Activated CD8-positive, alpha-beta memory T cell treated with anti-CD3 and anti-CD28 coated beads for 48 hours (primary cell): ENCODE measurements around the gene PARK7.
"Not testable (repeated sequence)": the region's sequence is repeated elsewhere in the genome, so short reads cannot be mapped to it uniquely, and the experiment has no call there.

Experiments
- DNase-seq, 3 experiments: peaks; one replicate each; pipeline ENCODE4 v3.0.0-alpha.2; 2020; ENCODE audit warnings: low read depth in 2 of 3, low spot score in 2 of 3

Gene PARK7

DNA sequence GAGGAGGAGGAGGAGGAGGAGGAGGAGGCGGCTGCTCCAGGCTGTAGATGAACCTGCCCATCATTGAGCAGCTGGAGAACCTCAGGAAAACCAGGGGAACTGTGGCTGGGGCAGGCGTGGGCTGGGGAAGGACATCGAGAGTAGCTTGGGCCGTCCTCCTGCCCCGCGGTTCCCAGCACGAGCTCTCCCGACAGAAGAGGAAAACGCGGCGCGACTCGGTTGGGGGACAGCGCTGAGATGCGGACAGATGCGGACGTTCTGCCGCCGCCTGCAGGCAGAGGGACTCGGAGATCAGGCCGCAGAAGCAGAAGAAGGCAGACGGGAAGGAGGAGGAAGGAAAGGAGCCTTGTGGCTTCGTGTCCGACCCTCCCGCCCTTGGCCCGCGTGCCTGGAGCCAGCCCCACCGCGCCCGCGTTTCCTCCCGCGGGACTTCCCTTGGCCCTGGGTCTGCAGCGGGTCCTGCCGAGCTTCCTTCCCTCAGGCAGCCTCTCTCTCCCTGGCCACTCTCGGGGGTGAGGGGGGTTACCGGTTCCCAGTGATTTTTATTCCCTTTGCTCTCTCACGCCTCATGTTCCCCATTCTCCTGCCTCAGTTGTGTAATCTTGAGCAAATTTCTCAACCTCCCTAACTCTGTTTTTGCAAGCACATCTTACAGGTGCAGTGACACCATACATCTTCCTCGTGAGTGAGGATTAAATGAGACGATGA is 19.1 kb upstream of the PARK7 start:
- DNase-seq, result no peak

DNA sequence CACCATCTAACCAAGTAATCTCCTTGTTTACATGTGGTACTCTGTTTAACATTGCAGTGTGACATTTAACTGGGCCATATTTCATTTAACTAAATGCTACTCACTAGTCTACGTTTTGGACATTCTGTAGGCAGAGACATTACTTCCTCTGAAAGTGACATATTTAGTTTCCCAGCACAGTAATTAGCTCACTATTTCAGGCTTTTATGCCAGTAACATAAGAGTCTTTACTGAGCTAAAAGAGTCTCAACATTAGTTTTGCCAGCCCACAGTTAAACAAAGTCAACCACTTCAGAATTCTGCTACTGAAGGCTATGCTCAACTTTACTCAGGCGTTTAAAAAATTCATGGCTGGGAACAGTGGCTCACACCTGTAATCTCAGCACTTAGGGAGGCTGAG is 18.3 kb upstream of the PARK7 start:
- DNase-seq, result no peak

DNA sequence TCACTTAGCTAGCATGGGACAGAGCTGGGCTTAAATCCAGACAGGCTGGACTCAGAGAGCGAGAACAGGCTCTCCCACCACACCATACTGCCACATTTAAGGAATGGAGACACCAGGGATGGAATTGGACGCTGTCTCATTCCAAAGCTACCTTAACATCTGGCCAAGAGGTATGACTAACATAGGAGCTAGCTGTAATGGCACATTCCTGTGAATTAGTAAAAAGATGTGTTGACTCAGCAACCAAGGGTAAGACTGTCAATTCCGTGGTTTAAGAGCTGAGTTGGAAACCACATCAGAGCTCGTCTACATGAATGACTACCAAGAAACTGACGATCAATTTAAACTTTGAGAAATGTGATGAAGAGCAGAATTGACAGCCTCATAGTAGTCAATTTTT is 12.6 kb upstream of the PARK7 start:
- DNase-seq, result no peak

DNA sequence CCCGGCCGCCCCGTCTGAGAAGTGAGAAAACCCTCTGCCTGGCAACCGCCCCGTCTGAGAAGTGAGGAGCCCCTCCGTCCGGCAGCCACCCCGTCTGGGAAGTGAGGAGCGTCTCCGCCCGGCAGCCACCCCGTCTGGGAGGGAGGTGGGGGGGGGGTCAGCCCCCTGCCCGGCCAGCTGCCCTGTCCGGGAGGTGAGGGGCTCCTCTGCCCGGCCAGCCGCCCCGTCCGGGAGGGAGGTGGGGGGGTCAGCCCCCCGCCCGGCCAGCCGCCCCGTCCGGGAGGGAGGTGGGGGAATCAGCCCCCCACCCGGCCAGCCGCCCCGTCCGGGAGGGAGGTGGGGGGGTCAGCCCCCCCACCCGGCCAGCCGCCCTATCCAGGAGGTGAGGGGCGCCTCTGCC is 8.7 kb upstream of the PARK7 start:
- not testable (repeated sequence) for DNase-seq

DNA sequence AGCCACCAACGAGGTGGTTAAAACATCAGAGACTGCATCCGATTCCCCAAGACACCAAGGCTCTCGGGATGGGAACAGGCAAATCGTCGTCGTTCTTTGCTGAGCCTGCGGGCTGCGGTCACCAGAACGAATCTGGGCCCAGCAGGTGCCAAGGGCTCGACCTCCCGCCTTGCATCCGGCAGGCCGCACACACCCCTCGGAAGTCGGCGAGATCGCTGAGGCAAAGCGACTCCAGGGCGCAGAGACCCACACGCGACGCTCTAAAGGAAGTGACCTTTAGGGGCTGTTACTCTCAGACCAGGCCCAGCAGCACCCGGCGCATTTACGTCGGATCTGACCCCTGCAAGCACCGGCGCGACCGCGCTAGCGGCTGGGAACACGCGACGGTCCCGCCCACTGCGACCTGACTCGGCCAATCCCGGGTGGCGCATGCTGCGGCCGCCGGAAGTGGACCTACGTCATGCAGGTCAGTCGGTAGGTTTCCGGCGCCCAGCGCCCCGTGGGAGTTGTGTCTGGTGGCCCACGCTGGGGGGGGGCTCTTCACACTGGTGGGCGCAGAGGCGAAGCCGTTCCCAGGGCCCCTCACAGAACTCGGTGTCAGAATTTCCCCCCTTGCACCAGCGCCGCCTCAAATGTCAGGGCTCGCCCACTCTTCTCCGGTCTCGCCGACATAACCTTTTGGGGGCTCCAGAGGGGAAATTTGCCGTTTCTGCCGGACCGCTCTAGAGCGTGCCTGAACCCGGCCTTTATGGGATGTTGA is 7.5 kb upstream of the PARK7 start:
- DNase-seq, result peak; percentile 79 to 96 (median 90)

DNA sequence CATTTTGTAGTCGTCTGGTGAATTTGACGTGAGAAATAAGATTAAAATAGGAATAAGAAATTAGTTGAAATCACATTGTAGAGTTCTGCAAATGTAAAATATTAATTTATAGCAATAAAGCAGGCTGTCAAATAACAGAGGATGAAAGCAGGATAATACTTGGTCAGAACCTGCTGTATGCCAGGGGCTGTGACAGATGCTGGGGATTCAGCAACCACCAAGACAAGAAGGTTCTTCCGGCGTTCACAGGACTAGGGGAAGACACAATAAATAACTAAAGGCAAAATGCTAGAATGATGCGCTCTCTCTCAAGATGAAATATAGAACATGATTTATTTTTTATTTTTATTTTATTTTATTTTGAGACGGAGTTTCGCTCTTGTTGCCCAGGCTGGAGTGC is 6.8 kb upstream of the PARK7 start:
- DNase-seq, result no peak

DNA sequence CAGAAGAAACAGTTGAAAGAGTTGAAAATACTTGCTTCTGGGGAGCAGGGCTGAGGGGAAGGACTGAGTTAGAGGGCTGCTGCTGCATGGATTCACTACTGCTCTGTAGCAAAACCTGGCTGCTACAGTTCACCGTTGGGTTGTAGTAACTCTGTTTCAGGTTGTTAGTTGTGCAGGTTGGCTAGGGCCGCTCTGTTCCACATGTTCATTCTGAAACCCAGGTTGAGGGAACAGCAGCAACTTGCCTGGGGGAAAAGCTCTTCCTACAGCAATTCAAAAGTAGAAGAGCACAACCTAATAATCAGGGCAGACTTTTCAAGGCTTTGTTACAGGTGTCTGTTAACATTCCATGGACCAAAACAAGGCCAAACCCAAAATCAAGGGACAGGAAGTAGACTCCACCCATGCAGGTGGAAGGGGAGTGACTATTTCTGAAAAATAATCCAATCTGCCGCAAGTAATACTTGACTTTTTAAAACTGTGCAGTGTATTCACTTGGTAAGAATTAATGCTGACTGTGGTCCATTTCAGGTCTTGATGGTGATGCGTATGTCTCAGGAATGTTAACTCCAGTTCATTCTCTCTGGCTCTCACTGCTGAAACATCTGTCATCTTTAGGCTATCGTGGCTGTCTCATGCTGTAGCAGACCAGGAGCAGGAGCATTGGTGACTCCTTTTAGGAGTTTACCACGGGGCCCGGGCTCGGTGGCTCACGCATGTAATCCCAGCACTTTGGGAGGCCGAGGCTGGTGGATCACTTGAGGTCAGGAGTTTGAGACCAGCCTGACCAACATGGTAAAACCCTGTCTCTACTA is 5.1 kb upstream of the PARK7 start:
- DNase-seq, result no peak

DNA sequence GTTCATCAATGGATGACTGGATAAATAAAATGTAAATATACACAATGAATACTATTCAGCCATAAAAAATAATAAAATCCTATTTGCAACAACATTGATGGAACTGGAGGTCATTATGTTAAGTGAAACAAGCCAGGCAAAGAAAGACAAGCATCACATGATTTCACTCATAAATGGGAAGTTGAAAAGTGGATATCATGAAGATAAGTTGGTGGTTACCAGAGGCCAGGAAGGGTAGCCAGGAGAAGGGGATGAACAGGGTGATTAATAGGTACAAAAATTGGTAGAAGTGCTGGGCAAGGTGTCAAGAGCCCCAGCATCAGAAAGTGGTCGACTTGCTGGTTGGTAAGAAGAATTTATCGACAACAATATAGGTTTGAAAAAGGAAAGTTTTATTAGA is 1.3 kb upstream of the PARK7 start:
- no peak for DNase-seq

DNA sequence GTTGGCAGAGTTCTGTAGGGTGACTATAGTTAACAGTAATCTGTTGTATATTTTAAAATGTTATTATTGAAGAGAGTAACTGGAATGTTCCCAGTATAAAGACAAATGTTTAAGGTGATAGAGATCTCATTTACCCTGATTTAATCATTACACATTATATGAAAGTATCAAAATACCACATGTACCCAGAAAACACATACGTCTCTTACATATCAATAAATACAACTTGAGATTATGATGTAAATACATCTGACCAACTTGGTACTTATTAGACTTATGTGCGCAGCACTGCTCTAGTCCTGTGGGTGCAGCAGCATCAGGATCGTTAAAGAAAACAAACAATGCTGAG is 670 bp upstream of the PARK7 start:
- no peak for DNase-seq

DNA sequence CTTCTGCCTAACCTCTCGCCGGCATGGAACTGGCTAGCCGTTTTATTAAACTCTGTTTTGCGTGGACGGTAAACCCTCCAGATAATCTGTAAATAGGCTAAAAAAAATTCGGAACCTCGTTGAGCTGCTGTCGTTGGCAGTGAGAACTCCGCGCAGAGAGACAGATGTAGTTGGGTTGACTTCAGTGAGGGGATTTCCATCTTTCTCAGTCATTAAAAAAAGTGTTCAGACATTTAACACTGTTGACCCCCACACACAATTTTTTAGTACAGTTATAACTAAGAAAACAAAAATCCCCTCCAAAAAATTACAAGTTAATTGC is 464 bp downstream of the PARK7 start:
- no peak for DNase-seq

DNA sequence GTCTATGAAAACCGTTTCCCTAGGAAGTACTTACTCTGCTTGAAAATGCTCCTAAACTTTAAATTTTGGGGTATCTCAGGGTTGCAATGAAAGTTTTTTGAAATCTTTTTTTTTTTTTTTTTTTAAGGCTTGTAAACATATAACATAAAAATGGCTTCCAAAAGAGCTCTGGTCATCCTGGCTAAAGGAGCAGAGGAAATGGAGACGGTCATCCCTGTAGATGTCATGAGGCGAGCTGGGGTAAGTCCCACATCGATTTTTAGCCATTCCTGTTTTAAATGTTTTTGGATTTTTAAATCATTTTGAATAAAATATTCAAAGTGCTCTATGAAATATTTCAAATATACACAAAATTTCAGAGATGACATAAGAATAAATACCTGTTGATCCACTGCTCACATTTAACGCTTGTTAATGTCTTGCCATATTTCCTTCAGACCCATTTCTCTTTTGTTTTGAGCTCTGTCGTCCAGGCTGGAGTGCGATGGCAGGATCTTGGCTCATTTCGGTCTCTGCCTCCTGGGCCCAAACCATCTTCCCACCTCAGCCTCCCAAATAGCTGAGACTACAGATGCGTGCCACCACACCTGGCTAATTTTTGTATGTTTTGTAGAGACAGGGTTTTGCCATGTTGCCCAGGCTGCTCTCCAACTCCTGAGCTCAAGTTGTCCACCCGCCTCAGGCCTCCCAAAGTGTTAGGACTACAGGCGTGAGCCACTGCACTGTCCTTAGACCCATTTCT is 1.3 kb downstream of the PARK7 start:
- DNase-seq, result no peak

DNA sequence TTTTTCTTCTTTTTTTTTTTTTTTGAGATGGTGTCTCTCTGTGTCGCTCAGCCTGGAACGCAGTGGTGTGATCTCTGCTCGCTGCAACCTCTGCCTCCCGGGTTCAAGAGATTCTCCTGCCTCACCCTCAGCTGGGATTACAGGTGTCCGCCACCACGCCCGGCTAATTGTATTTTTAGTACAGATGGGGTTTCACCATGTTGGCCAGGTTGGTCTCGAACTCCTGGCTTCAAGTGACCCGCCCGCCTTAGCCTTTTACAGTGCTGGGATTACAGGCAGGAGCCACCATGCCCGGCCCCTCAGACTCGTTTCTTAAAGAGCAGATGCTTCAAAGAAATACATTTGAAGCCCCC is 1.8 kb downstream of the PARK7 start:
- not testable (repeated sequence) for DNase-seq

DNA sequence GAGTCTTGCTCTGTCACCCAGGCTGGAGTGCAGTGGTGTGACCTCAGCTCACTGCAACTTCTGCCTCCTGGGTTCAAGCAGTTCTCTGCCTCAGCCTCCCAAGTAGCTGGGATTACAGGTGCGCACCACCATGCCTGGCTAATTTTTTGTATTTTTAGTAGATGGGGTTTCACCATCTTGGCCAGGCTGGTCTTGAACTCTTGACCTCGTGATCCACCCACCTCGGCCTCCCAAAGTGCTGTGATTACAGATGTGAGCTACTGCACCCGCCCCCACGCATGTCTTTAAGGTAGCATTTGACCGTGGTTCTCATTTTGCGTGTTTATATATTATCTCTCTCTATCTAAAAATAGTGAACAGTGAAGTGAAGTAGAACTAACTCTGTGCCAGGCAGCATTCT is 2.3 kb downstream of the PARK7 start:
- DNase-seq, result not testable (repeated sequence)

DNA sequence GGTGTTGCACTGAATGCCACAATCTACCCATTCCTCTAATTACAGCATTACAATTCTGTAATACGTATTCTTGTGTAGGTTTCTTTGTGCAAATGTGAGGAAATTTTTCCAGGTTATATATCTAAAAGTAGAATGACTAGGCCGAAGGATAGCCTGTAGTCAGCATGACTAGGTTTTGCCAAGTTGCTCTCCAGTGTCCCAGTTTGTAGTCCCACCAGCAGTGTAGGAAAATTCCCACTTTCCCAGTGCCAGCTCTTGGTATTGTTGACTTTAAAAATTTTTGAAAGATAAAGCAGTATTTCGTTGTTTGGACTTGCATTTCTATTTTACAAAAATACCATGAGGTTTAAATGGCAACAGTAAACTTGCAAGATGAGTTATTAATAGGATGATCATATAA is 3.0 kb downstream of the PARK7 start:
- no peak for DNase-seq

DNA sequence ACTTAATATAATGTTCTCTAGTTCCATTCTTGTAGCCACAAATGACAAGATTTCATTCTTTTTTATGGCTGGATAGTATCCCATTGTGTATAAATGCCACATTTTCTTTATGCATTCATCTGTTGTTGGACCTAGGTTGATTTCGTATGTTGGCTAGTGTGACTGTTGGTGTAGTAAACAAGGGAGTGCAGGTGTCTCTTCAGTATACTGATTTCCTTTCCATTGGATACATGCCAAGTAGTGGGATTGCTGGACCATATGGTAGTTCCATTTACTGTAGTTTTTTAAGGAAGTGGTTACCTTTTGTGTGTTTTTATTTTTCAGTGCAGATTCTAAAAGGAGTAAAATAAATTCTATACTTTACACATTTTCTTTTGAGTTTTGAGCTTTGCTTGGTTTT is 5.7 kb downstream of the PARK7 start:
- no peak for DNase-seq

DNA sequence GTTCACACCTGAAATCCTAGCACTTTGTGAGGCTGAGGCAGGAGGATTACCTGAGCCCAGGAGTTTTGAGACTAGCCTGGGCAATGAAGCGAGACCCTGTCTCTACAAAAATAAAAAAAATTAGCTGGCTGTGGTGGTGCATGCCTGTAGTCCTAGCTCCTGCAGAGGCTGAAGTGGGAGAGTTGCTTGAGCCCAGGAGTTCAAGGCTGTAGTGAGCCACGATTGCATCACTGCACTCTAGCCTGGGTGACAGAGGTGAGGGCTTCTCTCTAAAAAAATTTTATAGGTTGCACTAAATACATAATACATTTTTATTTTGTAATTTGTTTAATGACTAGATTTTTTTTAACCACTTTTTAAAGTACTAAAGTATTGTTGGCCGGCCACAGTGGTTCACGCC is 6.1 kb downstream of the PARK7 start:
- no peak for DNase-seq

DNA sequence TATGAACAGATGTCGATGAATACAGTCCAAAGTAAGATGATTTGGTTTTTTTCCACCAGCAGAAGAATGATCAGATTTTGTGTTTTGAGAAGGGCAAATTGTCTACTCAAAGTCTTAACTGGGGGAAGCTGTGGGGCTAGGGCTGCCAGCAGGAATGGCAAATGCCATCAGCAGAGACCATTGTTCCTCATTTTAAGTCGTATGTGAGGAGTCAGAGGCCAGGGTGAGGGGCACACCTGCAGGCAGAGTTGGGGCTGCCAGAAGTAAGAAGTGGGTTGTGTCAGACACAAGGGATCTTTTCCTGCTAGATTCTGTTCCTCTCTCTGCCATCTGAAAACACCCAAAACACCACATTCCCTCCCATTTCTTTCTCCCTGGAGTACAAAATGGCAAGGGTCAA is 8.7 kb downstream of the PARK7 start:
- DNase-seq, result no peak

DNA sequence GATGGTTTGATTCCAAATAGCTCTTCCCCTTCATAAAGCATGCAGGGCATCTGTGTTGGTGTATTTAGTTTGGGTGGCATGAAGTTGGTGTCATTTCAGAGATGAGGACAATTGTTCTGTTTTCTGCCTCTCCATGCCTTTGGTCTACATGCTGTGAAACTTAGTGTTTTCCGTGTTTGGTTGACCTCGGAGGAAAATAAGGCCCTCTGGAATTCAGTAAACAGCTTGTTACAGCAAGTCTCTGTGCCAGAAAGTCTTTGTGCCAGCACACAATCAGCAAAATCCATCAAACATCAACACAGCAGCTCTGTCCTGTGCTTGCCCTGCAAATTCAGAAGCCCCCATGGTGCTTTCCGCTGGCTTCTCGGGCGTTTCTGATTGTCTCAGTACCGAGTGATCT is 9.5 kb downstream of the PARK7 start:
- no peak for DNase-seq

DNA sequence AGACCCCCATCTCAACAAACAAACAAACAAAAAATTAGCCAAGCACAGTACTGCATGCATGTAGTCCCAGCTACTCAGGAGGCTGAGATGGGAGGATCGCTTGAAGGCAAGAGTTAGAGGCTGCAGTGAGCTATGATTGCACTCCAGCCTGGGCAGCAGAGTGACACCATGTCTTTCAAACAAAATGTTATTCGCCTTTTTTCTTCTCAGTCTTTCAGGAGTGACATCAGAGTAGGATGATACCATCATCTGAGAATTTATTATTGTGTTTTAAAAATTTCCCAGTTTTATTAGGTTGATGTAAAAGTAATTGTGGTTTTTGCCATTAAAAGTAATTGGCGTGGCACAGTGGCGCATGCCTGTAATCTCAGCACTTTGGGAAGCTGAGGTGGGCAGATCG is 10.8 kb downstream of the PARK7 start:
- no peak for DNase-seq

DNA sequence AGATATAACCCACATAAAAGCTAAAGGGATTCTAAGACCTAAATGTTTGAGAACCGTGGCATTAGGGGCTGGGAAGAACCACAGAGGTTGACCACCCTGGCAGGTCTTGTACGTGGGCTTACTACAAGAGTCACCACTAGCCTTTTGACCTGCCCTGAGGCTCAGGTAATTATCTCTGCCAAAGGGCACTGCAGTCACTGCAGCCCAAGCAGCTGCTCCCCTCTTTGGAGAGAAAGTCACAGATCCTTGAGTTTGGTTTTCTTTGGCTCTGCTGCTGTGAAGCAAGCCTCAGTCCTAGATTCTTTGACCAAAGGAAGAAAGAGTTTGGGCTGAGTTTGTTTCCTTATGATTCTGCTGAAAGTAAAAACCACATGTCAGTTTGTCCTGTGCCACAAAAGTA is 11.6 kb downstream of the PARK7 start:
- no peak for DNase-seq

DNA sequence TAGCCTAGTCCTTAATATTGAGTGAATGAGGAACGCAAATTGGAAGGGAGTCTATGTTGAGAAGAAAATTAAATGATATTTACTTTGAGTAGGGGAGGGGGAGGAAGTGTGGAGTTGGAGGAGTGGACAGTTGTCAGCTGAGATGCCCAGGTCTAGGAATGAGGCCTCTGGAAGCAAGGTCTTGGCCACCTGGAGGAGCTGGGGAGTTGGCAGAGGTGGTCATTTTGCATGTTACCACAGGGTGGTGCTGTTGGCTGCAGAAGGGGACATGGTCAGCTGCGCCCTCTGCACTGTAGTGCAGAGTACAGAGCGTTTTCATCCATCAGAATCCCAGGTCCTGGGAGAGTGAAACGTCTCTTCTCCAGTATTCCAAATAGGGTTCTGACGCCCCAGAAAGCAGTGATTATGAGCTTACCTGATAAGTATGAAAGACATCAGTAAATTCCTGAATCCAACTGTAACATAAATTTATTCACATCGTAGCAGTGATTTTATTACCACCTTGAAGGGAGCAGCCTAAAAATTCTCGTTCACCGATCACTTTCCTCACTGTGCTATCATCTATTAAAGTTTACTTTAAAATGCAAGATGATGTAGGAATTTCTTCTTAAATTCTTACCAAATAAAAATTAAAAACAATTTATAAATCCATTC is 13.8 kb downstream of the PARK7 start:
- no peak for DNase-seq
